Measurements from ENCODE around the gene ZMAT5.

ZMAT5 gene, protein sequence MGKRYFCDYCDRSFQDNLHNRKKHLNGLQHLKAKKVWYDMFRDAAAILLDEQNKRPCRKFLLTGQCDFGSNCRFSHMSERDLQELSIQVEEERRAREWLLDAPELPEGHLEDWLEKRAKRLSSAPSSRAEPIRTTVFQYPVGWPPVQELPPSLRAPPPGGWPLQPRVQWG

DNA sequence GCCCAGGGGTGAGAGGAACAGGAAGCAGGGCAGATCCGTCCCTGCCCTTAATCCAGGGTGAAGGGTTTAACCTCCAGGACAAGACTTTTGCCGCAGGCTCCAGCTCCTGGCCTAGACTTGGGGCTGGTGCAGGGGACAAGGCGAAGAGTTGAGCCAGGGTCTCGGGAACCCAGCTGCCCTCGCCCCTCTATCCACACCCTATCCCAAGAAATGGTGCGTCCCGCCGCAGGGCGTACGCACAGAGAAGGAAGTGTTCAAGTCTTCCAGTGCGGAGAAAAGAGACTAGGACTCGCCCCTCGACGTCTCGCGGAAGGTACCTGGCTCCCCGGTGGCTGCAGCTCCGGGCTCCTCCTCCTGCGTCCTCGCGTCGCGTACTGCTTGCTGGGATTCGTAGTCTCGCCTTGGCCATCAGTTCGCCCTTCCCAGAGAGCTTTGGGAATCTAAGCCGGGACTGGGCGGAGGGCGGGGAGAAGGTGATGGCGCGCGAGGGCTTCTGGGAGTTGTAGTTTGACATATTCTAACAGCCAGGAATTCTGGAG is at the start of gene ZMAT5:
ZMAT5 (minus strand) TSS at position 376 of the 539 bp plus-strand sequence. CDS start 18,463 bp downstream, outside the sequence.
- H3K9me3 Mint-ChIP-seq = no peaks in the 10 kb centered on the region
- peak within 1 kb of the TSS; percentile 99 for H3K27ac Mint-ChIP-seq
- peaks cover 6% of the 10 kb centered on the region for H3K36me3 Mint-ChIP-seq
- no peaks in the 10 kb centered on the region for H3K27me3 Mint-ChIP-seq
- peak within 1 kb of the TSS; percentile 99 for H3K4me3 Mint-ChIP-seq
- H3K4me1 Mint-ChIP-seq = peaks cover 39% of the 10 kb centered on the region

DNA sequence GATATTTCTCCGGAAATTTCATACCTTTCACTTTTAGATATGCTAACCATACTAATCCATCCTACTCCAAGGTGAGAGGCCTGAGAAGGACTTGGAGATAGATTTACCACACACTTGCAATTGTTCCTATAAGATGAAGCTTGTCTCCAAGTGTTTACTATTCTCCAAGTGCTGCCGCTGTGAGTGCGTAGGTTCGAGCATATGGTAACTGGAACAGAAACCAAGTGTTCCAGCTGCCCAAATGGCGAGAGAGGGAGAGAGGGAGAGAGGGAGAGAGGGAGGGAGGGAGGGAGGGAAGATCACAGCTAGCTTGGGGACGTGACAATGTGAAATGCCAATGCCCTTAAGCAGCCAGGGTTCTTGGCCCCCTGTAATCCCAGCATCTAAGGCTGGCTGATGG is 49.7 kb upstream of the ZMAT5 start:
- H3K36me3 Mint-ChIP-seq = peaks cover 22% of the 10 kb centered on the region
- no peaks in the 10 kb centered on the region for H3K27me3 Mint-ChIP-seq
- no peak overlapping the region for H3K27ac Mint-ChIP-seq
- no peaks in the 10 kb centered on the region for H3K9me3 Mint-ChIP-seq
- H3K4me1 Mint-ChIP-seq = no peaks in the 10 kb centered on the region
- H3K4me3 Mint-ChIP-seq = no peak overlapping the region

DNA sequence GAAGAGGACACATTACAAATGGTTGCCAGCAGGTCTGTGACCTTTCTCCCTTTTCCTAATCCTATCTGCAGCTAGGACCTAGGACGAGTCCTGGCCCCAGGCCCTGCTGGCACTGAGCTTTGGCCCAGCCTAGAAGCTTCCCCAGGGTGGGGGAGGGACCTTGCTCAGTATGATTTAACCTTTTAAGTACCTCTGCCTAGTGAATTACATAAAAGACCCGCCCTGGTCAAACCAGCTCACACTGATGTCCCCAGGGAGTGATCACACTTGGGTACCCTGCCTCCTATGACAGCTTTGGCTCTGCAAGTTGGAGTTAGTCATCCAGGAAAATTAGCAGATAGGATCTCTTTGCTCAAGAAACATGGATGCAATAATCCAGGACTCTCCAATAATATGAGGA is 49.3 kb upstream of the ZMAT5 start:
- H3K9me3 Mint-ChIP-seq = no peaks in the 10 kb centered on the region
- peaks cover 20% of the 10 kb centered on the region for H3K36me3 Mint-ChIP-seq
- H3K4me3 Mint-ChIP-seq = no peak overlapping the region
- H3K27ac Mint-ChIP-seq = no peak overlapping the region
- H3K4me1 Mint-ChIP-seq = no peaks in the 10 kb centered on the region
- H3K27me3 Mint-ChIP-seq = no peaks in the 10 kb centered on the region

DNA sequence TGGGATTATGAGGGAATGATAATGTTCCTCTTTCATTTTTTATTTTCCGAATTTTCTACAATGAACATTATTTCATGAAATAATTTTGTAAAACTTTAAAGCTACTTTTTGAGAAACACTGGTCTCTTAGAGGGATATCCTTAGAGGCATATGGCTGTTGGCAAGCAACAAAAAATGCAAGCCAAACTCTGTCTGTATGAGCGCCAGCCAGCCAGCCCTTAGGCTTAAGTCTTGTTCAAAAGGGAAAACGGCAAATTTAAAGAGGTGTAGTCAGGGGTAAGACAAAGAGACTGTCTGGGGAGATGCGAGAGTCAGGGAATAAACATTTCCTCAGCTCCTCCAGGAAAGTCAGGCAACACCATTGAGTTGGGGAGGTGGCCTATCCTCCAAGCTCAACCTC is 48.8 kb upstream of the ZMAT5 start:
- no peak overlapping the region for H3K4me3 Mint-ChIP-seq
- peaks cover 19% of the 10 kb centered on the region for H3K36me3 Mint-ChIP-seq
- H3K4me1 Mint-ChIP-seq = no peaks in the 10 kb centered on the region
- no peak overlapping the region for H3K27ac Mint-ChIP-seq
- no peaks in the 10 kb centered on the region for H3K27me3 Mint-ChIP-seq
- no peaks in the 10 kb centered on the region for H3K9me3 Mint-ChIP-seq

DNA sequence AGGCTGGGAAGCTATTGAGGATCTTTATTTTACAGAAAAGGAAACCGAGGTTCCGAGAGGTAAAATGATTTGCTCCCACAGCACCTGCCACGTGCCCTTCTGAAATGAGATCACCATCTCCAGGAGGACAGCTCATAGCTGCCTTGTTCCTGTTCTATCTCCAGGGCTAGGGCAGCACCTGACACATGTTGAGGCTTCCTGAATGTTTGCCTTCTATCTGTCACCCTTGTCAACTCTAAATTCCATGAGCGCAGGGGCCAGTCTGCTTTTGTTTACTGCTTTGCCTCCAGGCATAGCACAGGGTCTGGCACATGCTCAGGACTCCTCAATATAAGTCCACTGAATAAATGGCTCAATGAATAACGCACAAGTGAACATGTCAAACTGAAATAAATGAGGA is 47.2 kb upstream of the ZMAT5 start:
- H3K9me3 Mint-ChIP-seq = no peaks in the 10 kb centered on the region
- no peaks in the 10 kb centered on the region for H3K27me3 Mint-ChIP-seq
- no peak overlapping the region for H3K27ac Mint-ChIP-seq
- H3K36me3 Mint-ChIP-seq = peaks cover 23% of the 10 kb centered on the region
- no peaks in the 10 kb centered on the region for H3K4me1 Mint-ChIP-seq
- H3K4me3 Mint-ChIP-seq = no peak overlapping the region

DNA sequence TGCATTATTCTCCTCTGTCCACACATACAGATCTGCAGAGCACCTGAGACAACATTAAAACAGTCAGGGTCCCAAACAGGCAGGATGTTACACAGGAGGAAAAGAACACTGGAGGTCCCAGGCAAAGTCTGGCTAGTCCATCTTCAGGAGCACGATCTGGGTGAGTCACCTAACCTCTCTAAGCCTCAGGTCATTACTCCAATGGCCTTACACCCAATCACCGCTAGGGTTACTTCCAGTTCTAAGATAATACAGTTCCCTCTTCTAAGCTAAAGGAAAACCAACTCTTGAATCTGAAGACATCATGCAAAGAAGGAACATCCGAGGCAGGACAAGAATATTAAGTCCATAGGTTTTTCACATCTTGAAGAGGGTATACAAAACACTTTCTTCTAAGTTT is 46.8 kb upstream of the ZMAT5 start:
- Mint-ChIP-seq H3K9me3 (no peaks in the 10 kb centered on the region), H3K36me3 (peaks cover 21% of the 10 kb centered on the region), H3K27me3 (no peaks in the 10 kb centered on the region), H3K4me1 (no peaks in the 10 kb centered on the region), H3K27ac (no peak overlapping the region), H3K4me3 (no peak overlapping the region)

DNA sequence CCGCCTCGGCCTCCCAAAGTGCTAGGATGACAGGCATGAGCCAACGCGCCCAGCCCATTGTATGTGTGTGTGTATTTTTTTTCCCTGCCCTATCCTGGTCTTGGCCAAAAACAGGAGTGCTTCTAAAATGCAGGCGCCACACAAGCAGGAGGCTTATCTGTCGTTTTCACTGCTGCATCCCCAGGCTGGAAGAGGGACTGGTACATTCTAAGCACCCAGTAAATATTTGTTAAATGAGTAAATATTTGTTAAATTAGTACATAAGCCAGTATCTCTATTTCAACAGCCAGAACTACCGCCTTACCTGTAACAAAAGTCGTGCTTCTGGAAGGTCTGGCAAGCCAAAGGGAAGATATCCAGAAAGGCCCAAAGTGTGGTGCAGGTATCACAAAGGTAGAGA is 46.3 kb upstream of the ZMAT5 start:
- H3K27ac Mint-ChIP-seq = no peak overlapping the region
- H3K4me3 Mint-ChIP-seq = no peak overlapping the region
- peaks cover 21% of the 10 kb centered on the region for H3K36me3 Mint-ChIP-seq
- no peaks in the 10 kb centered on the region for H3K27me3 Mint-ChIP-seq
- H3K4me1 Mint-ChIP-seq = no peaks in the 10 kb centered on the region
- no peaks in the 10 kb centered on the region for H3K9me3 Mint-ChIP-seq

DNA sequence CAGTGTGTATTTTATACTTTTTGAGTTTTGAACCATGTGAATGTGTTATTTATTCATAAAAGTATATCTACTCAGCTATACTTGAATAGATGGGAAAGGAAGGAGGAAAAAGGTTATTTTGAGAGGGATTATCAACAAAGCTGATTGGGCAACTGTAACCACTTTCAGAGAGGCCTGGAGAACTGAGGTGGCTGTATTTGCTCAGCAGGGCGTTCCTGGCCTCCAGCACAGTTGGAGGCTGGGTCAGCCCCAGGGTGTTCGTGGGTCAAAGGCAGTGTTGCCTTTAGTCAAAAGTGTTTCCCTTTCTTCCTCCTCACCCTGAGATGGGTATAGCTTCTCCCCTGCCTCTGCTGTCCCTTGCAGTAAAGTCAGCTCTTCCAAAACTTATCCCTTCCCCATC is 44.6 kb upstream of the ZMAT5 start:
- Mint-ChIP-seq H3K4me3 (no peak overlapping the region), H3K4me1 (no peaks in the 10 kb centered on the region), H3K27ac (no peak overlapping the region), H3K9me3 (no peaks in the 10 kb centered on the region), H3K27me3 (no peaks in the 10 kb centered on the region), H3K36me3 (peaks cover 19% of the 10 kb centered on the region)

DNA sequence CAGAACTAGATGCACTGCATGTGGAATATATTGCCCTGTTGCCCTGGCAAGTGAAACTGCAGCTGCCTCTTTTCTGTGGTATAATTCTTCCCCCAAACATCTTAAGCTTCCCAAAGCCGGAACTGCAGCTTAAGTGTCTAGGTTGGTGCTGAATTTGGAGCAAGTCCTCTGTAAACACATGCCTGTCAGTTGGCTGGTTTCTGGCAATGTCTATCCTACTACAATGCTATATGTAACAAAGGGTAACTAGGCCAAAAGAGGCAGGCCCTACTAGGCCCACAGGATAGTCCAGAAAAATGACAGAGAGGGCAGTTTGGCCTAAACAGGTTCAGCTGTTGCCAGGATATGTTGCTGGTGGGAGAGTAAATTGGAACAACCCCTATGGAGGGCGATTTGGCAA is 43.4 kb upstream of the ZMAT5 start:
- no peak overlapping the region for H3K27ac Mint-ChIP-seq
- H3K36me3 Mint-ChIP-seq = peaks cover 19% of the 10 kb centered on the region
- no peaks in the 10 kb centered on the region for H3K4me1 Mint-ChIP-seq
- no peaks in the 10 kb centered on the region for H3K9me3 Mint-ChIP-seq
- H3K27me3 Mint-ChIP-seq = no peaks in the 10 kb centered on the region
- H3K4me3 Mint-ChIP-seq = no peak overlapping the region

DNA sequence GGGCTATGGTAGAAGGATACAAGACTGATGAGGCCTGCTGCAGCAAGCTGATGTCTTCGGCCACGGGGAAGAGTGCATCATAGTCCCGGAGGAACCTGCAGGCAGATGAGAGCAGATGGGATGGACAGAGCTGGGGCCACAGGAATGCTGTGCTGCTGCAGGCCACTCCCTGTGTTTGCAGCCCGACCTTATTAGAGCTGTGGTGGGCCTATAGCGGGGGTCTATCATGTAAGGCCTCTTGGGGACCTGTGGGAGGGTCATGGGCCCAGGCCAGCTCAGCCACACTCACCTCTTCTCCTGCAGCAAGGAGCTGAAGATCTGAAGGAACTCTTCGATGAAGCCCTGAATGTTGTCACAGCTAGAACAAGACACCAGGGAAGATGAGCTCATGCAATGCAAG is 39.4 kb upstream of the ZMAT5 start:
- no peaks in the 10 kb centered on the region for H3K27me3 Mint-ChIP-seq
- no peak overlapping the region for H3K27ac Mint-ChIP-seq
- H3K4me3 Mint-ChIP-seq = no peak overlapping the region
- no peaks in the 10 kb centered on the region for H3K9me3 Mint-ChIP-seq
- H3K36me3 Mint-ChIP-seq = peaks cover 13% of the 10 kb centered on the region
- H3K4me1 Mint-ChIP-seq = no peaks in the 10 kb centered on the region

DNA sequence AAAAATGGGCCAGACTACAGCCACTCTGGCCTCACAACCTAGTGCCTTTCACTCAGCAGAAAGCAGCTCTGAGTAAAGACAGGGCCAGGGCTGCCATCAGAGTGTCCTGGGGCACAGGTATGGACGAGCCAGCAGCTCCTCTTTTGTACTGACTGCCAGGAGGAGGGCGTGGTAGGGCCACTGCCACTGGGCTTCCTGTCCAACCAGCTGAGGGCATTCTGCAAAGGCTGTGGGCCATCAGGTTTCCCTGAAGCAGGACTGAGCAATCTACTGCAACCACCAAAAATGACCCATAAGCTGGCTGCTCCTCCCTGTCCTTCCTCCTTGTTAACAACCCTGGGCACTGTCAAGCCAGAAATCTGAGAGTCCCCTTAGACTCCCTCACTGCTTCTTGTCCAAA is 38.2 kb upstream of the ZMAT5 start:
- Mint-ChIP-seq H3K27me3 (no peaks in the 10 kb centered on the region), H3K4me3 (no peak overlapping the region), H3K4me1 (no peaks in the 10 kb centered on the region), H3K9me3 (no peaks in the 10 kb centered on the region), H3K27ac (no peak overlapping the region), H3K36me3 (peaks cover 16% of the 10 kb centered on the region)

DNA sequence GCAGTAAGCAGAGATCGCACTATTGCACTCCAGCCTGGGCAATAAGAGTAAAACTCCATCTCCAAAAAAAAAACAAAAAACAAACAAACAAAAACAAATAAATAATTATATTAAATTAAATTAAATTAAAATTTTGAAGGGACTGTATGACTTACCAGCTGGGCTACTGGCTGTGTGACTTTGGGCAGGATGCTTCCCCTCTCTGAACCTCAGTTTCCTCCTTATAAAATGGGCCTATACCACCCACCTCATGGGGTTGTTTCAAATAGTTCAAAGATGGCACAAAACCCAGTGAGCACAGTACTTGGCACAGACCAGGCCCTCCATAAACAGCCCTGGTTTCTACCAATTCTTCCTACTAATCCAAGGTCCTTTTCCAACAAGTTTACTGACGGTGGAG is 36.4 kb upstream of the ZMAT5 start:
- no peaks in the 10 kb centered on the region for H3K9me3 Mint-ChIP-seq
- peaks cover 14% of the 10 kb centered on the region for H3K36me3 Mint-ChIP-seq
- no peaks in the 10 kb centered on the region for H3K27me3 Mint-ChIP-seq
- no peak overlapping the region for H3K4me3 Mint-ChIP-seq
- H3K4me1 Mint-ChIP-seq = no peaks in the 10 kb centered on the region
- H3K27ac Mint-ChIP-seq = no peak overlapping the region

DNA sequence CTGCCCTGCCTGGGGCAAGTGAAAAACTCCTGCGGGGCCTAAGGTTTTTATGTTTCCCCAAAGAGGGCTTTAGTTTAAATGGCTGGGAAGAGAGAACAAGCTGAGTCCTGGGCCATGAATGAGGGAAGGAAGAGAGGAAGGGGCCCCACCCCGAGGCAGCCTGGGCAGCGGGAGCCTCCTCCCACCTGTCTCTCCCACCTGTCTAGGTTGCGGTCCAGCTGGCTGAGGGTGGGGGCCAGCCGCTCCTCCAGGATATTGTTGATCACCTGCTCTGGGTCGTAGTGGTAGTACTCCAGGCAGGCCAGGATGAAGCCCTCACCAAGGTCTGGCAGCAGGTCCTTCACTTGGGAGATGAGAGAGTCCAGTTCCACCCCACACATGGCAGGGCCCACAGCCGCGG is 35.0 kb upstream of the ZMAT5 start:
- no peaks in the 10 kb centered on the region for H3K9me3 Mint-ChIP-seq
- H3K4me3 Mint-ChIP-seq = no peak overlapping the region
- peaks cover 14% of the 10 kb centered on the region for H3K36me3 Mint-ChIP-seq
- H3K27me3 Mint-ChIP-seq = no peaks in the 10 kb centered on the region
- no peak overlapping the region for H3K27ac Mint-ChIP-seq
- H3K4me1 Mint-ChIP-seq = no peaks in the 10 kb centered on the region

DNA sequence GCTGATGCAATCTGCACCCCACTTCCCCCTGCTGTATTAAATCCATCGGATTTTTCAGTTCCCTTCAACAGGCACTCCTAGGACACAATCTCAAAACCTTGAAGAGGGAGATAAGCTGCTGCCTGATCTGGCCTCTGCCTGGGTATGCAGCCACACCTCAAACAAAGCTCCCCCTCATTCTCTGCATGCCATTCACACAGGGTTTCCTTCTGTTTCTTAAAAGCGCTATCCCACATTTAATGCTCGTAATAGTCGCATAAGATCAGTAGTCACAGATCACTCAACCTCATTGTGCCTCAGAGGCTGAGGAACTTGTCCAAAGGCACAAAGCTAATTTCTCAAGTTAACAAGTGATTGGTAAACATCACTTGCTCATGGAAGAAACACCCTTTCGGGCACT is 34.3 kb upstream of the ZMAT5 start:
- Mint-ChIP-seq H3K9me3 (no peaks in the 10 kb centered on the region), H3K27ac (no peak overlapping the region), H3K27me3 (no peaks in the 10 kb centered on the region), H3K36me3 (peaks cover 14% of the 10 kb centered on the region), H3K4me3 (no peak overlapping the region), H3K4me1 (no peaks in the 10 kb centered on the region)

DNA sequence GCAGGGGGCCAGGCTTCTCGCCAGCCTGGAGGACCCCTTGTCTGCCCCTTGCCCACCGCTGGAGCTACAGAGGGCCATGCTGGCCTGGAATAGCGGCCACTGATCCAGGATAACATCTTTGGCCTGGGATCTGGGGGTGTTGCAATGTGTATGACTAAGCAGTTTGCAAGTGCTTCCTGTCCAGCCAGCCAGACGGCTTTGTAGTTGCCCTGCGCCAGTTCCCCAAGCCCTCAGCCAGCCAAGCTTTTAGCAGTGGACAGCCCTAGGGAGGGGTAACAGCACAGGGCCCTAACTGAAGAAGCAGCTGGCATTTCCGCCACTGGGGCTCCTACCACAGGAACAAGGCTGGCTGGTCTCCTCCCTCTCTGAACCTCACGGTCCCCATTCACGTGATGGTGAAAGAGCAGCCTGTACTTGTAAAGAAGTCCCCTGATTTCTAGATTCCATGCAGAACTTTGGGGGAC is 32.4 kb upstream of the ZMAT5 start:
- peaks cover 9% of the 10 kb centered on the region for H3K36me3 Mint-ChIP-seq
- no peak overlapping the region for H3K4me3 Mint-ChIP-seq
- no peaks in the 10 kb centered on the region for H3K4me1 Mint-ChIP-seq

DNA sequence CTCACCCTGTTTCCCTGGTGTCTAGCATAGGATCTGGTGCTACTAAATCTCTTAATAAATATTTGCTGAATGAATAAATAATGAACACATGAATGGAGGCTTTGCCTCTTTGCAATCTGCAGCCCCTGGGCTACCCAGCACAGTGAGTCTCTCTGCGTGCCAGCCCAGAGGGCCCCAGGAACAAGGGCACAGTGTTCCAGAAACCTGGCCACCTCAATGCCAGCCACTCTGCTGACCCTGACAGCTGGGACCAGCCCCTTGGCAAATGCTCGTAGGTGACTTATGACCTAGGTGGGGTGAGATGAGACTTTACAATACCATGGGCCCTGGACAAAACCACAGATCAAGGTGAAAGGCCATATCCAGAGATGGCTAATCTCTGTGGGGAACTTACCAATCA is 32.0 kb upstream of the ZMAT5 start:
- Mint-ChIP-seq H3K27me3 (no peaks in the 10 kb centered on the region), H3K27ac (no peak overlapping the region), H3K9me3 (no peaks in the 10 kb centered on the region), H3K36me3 (peaks cover 9% of the 10 kb centered on the region), H3K4me3 (no peak overlapping the region), H3K4me1 (no peaks in the 10 kb centered on the region)

More for the DNA sequence above, 32.4 kb upstream of the ZMAT5 start:
- Mint-ChIP-seq H3K27ac (no peak overlapping the region), H3K27me3 (no peaks in the 10 kb centered on the region), H3K9me3 (no peaks in the 10 kb centered on the region)

DNA sequence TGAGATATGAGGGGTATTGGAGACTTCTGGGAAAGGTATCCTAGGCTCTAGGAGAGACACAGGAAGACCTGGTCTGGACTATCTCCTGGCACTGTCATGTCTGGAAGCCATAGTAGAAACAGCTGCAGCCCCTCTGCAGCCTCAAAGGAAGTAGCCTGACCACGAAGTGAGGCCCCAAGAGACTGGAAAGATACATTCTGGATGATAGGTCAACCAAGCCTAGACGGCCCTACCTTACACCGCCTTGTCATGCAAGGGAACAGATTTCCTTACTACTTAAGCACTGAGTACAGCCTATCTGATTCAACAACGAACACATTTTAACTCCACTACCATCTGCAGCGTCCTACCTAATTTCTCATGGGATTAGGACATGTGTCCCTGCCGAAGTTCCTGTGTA is 31.5 kb upstream of the ZMAT5 start:
- Mint-ChIP-seq H3K27me3 (no peaks in the 10 kb centered on the region), H3K4me3 (no peak overlapping the region), H3K36me3 (peaks cover 6% of the 10 kb centered on the region), H3K4me1 (no peaks in the 10 kb centered on the region), H3K27ac (peak overlapping the region; percentile 30), H3K9me3 (no peaks in the 10 kb centered on the region)
